Keratinocyte (primary cell): ENCODE results near the gene SH3PXD2B. TPM values are rescaled to one million over a fixed set of nuclear protein-coding genes. Genes with fewer than 3 reads are reported as not detected.

Source experiments
- DNase-seq: peaks from one replicate; pipeline ENCODE4 v3.0.0-alpha.2; 2011; ENCODE audit warnings: low read depth, missing footprints, low spot score
- FAIRE-seq: peaks from 2 replicates; lab custom pipeline; 2011; peaks lifted over from hg19 to GRCh38; lab: Jason Lieb, UNC
- H2AFZ ChIP-seq: 2 replicates; pipeline ENCODE4 v1.6.0; 2012; ENCODE audit warnings: low read length, control low read depth, inconsistent platforms; ENCODE audit not compliant: control insufficient read depth
- H3K27ac ChIP-seq: 2 replicates; pipeline ENCODE4 v1.5.1; 2011; ENCODE audit warnings: low read length; ENCODE audit not compliant: control insufficient read depth, insufficient read depth
- H3K27me3 ChIP-seq: 3 replicates; pipeline ENCODE4 v1.6.0; 2011; ENCODE audit warnings: low read length; ENCODE audit not compliant: control insufficient read depth, insufficient read depth; ENCODE audit errors: extremely low read depth
- H3K36me3 ChIP-seq, 2 experiments: 2 replicates in 1 of 2; 3 replicates in 1 of 2; pipeline ENCODE4 v1.5.1; 2011; ENCODE audit warnings: low read length in 2 of 2, mild to moderate bottlenecking in 1 of 2; ENCODE audit not compliant: control insufficient read depth in 2 of 2, insufficient read depth in 2 of 2; ENCODE audit errors: extremely low read depth in 1 of 2
- H3K4me1 ChIP-seq: 3 replicates; pipeline ENCODE4 v1.5.1; 2011; ENCODE audit warnings: low read length; ENCODE audit not compliant: control insufficient read depth, insufficient read depth; ENCODE audit errors: extremely low read depth
- H3K4me2 ChIP-seq: 3 replicates; pipeline ENCODE4 v1.6.0; 2011; ENCODE audit warnings: low read depth, low read length; ENCODE audit not compliant: control insufficient read depth, insufficient read depth; ENCODE audit errors: extremely low read depth
- H3K4me3 ChIP-seq, 3 experiments: fragments of 200-600 bp in 1 of 3; sonication (generic) in 1 of 3; 2 replicates in 2 of 3; 3 replicates in 1 of 3; pipeline ENCODE4 v1.5.1; 2011 to 2016; ENCODE audit warnings: low read length in 3 of 3, mild to moderate bottlenecking in 3 of 3, control low read depth in 2 of 3, inconsistent platforms in 1 of 3, low read depth in 1 of 3, mixed read lengths in 1 of 3, mixed run types in 1 of 3, moderate library complexity in 1 of 3; ENCODE audit not compliant: control insufficient read depth in 2 of 3, insufficient read depth in 2 of 3; ENCODE audit errors: extremely low read depth in 1 of 3
- H3K79me2 ChIP-seq: 2 replicates; pipeline ENCODE4 v1.6.0; 2012; ENCODE audit warnings: low read length; ENCODE audit not compliant: control insufficient read depth, insufficient read depth
- H3K9ac ChIP-seq: 3 replicates; pipeline ENCODE4 v1.6.0; 2011; ENCODE audit warnings: low read length; ENCODE audit not compliant: control insufficient read depth, insufficient read depth; ENCODE audit errors: extremely low read depth
- H3K9me1 ChIP-seq: 3 replicates; pipeline ENCODE4 v1.6.0; 2011; ENCODE audit warnings: low read length; ENCODE audit not compliant: control insufficient read depth, insufficient read depth; ENCODE audit errors: extremely low read depth
- H3K9me3 ChIP-seq: 2 replicates; pipeline ENCODE4 v1.5.1; 2012; ENCODE audit warnings: low read depth, low read length; ENCODE audit not compliant: control insufficient read depth
- H4K20me1 ChIP-seq: 3 replicates; pipeline ENCODE4 v1.6.0; 2011; ENCODE audit warnings: low read length; ENCODE audit not compliant: control insufficient read depth, insufficient read depth; ENCODE audit errors: extremely low read depth
- EZH2 ChIP-seq: IDR thresholded peaks from one replicate; pipeline ENCODE4 v1.6.1; 2012; ENCODE audit warnings: inconsistent platforms, mild to moderate bottlenecking, low read length, moderate library complexity
- dilution Hi-C: fragments of 300-500 bp; cut with MboI; formaldehyde crosslinking; loops from one replicate; pipeline ENCODE4 v1.7.0; 2020; ENCODE audit warnings: low sequenced_read_pairs; ENCODE audit not compliant: extremely low pct_ligation_motif_present
- polyA plus RNA-seq, 5 experiments: library from polyadenylated mRNA; depleted of rRNA in 3 of 5; stranded (reverse) in 3 of 5; stranded (forward) in 1 of 5; unstranded in 1 of 5; fragments of >200 nt; gene quantifications; 1 replicate in 1 of 5; 2 replicates in 3 of 5; 3 replicates in 1 of 5; pipeline versions ENCODE4 v1.2.1 to v1.2.3, GENCODE V29; 2011 to 2012; ENCODE audit warnings: missing spikeins in 2 of 5, low read depth in 1 of 5, low replicate concordance in 1 of 5
- TF ChIP-seq, protein P1 (sequence below), 3 experiments: IDR thresholded peaks in 1 of 3; conservative IDR thresholded peaks in 1 of 3; optimal IDR thresholded peaks in 1 of 3; 2 replicates in 2 of 3; 3 replicates in 1 of 3; pipeline versions ENCODE3 to v1.5.1; 2011; ENCODE audit warnings: low read length in 3 of 3, mild to moderate bottlenecking in 3 of 3, moderate library complexity in 2 of 3, control low read depth in 1 of 3, inconsistent platforms in 1 of 3; ENCODE audit not compliant: insufficient read depth in 2 of 3; ENCODE audit errors: extremely low read depth in 1 of 3

Gene SH3PXD2B
- polyA plus RNA-seq, 1 donor (not counting 4 experiments of a cell fraction or from before 2014, with no cell fraction given) = 17.3 TPM

DNA sequence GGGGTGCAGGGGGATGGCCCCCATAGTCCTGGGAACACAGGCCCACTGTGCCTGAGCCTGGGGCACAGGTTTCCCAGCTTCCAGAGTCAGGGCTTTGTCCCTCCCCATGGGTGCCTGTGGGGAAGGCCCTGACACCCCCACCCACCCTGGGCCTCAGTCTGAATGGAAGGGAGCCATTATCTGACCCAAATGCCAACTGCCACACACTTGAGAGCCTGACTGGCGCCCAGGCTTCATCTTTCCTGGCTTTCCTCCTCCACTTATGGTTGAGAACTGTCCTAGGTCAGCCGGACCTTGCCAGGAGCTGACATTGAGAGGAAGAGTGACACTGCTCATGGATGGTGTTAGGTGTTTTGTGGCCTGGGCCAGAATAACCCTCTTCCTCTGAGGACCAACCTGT lies 24.0 kb downstream of the SH3PXD2B start:
- Histone ChIP-seq H3K4me2 (no peak overlapping the region), H3K4me1 (no peaks in the 10 kb centered on the region), H3K9me3 (no peaks in the 10 kb centered on the region), H3K9ac (no peak overlapping the region), H4K20me1 (no peaks in the 10 kb centered on the region), H3K27me3 (no peaks in the 10 kb centered on the region), H3K9me1 (no peaks in the 10 kb centered on the region), H3K4me3 (no peak overlapping the region), H3K36me3 (peaks cover 0 to 3% of the 10 kb centered on the region in 2 experiments), H3K27ac (no peak overlapping the region), H3K79me2 (peaks cover 6% of the 10 kb centered on the region), H2AFZ (no peak overlapping the region)
- no peak for DNase-seq
- no peak for FAIRE-seq
- dilution Hi-C loops = no loop called here
- no peak for TF ChIP-seq EZH2
- TF ChIP-seq, protein P1, sequence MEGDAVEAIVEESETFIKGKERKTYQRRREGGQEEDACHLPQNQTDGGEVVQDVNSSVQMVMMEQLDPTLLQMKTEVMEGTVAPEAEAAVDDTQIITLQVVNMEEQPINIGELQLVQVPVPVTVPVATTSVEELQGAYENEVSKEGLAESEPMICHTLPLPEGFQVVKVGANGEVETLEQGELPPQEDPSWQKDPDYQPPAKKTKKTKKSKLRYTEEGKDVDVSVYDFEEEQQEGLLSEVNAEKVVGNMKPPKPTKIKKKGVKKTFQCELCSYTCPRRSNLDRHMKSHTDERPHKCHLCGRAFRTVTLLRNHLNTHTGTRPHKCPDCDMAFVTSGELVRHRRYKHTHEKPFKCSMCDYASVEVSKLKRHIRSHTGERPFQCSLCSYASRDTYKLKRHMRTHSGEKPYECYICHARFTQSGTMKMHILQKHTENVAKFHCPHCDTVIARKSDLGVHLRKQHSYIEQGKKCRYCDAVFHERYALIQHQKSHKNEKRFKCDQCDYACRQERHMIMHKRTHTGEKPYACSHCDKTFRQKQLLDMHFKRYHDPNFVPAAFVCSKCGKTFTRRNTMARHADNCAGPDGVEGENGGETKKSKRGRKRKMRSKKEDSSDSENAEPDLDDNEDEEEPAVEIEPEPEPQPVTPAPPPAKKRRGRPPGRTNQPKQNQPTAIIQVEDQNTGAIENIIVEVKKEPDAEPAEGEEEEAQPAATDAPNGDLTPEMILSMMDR (optimal IDR thresholded peaks at IDR 0.05 in 1 of 3, IDR thresholded peaks at IDR 0.05 in 1 of 3, conservative IDR thresholded peaks at IDR 0.05 in 1 of 3; ENCODE audit: extremely low read depth in 1 of 3, insufficient read depth in 2 of 3, low read length in 3 of 3) = no peak

DNA sequence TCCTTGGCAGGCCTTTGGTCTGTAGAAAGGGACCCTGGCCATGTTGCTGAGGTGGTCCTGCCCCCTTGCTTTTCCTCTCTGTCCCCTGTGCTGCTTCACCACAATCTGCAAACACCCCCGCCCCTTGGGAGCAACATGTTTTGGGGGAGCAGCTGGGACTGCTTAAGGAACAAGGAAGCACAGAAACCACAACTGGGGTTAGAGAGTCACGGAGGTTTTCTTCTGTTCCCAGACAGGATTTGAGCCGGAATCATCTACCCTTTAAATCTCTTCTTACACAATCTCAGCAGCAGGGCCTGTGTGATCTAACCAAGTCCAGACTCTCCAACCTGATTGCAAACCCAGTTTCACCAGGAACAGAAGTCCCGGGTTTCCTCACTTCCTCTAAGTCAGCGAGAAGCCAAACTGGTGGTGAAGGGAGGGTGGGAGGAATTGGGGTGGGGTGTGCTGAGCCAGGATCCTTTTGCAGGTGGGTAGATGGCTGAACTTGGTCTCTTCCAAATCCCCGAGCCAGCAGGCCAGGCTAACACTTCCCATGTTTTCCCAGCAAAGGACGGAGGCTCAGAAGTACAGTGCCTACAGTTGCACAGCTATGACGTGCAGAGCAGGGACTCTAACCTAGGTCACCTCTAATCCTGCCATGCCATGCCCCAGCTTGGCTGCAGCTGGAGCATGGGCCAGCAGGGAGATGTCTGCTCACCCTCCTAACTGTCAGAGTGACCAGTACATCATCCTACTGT lies 25.0 kb downstream of the SH3PXD2B start:
- Histone ChIP-seq H4K20me1 (no peaks in the 10 kb centered on the region), H3K9me3 (no peaks in the 10 kb centered on the region), H3K79me2 (peaks cover 8% of the 10 kb centered on the region), H3K4me1 (no peaks in the 10 kb centered on the region), H2AFZ (no peak overlapping the region), H3K27me3 (no peaks in the 10 kb centered on the region), H3K4me2 (no peak overlapping the region), H3K27ac (no peak overlapping the region), H3K36me3 (peaks cover 0 to 3% of the 10 kb centered on the region in 2 experiments), H3K4me3 (no peak overlapping the region), H3K9me1 (no peaks in the 10 kb centered on the region), H3K9ac (no peak overlapping the region)
- FAIRE-seq = no peak
- dilution Hi-C loops = no loop called here
- TF ChIP-seq, protein P1 (optimal IDR thresholded peaks at IDR 0.05 in 1 of 3, IDR thresholded peaks at IDR 0.05 in 1 of 3, conservative IDR thresholded peaks at IDR 0.05 in 1 of 3; ENCODE audit: extremely low read depth in 1 of 3, insufficient read depth in 2 of 3, low read length in 3 of 3) = no peak
- TF ChIP-seq EZH2 = no peak
- DNase-seq = no peak
